ENCODE data around the gene PAF1. TPM values are rescaled to one million over a fixed set of nuclear protein-coding genes. Genes with fewer than 3 reads are reported as not detected.

Gene PAF1
- total and polyA plus RNA-seq, 2 of the 13 experiments (the other 11 are each of a cell fraction or from before 2014, with no cell fraction given), result 30.2 to 31.1 TPM

DNA sequence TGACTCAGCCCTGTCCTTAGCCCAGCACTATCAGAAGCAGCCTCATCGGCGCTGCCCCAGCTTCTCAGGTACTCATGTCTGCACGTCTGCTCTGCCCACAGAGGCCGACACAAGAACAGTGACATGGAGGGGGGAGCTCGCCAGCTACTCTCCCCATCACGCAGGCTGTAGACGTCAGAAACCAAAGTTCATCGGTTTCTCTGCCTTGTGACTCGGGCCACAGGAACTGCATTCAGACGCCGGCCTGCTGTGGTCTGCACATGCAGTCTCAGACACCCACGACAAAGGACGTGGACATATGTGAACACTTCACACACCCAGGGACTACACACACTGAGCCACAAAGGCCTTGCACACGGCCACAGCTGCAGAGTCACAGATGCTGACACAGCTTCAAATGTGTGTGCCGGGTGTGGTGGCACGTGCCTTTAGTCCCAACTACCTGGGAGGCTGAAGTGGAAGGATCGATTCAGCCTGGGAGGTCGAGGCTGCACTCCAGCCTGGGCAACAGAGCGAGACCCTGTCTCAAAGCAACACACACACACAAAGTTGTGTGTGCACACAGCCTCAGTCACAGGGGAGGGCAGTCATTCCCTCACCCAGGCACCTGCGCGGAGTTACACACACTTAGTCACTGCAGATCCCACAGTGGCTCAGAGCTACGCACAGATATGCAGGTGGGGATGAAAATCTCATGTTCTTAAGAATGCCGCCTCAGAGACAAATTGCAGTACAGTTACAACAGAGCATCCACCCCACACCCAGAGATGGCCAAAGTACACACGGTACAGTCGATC lies 10.8 kb upstream of the PAF1 start (continued):
- TF ChIP-seq, protein P1, sequence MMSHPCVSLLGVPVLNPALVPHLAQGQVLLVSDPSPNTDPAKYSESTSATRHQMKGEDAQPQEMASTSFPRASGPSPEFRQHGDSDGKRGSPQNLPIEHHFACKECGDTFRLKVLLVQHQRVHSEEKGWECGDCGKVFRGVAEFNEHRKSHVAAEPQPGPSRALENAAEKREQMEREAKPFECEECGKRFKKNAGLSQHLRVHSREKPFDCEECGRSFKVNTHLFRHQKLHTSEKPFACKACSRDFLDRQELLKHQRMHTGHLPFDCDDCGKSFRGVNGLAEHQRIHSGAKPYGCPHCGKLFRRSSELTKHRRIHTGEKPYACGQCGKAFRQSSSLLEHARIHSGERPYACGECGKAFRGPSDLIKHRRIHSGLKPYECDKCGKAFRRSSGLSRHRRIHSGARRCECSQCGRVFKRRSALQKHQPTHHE (CRISPR knock-in tag; IDR thresholded peaks at IDR 0.05; ENCODE audit: borderline replicate concordance), result peak; percentile 38; the same call in 1 of the 2 replicates
- TF ChIP-seq, protein P2, sequence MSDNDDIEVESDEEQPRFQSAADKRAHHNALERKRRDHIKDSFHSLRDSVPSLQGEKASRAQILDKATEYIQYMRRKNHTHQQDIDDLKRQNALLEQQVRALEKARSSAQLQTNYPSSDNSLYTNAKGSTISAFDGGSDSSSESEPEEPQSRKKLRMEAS (IDR thresholded peaks at IDR 0.05), result peak; percentile 94
- TF ChIP-seq RXRA (CRISPR knock-in tag; IDR thresholded peaks at IDR 0.05) (peak; percentile 75; the same call in 1 of the 2 replicates), XRCC5 (optimal IDR thresholded peaks at IDR 0.05; ENCODE audit: low read length) (peak; percentile 13), SETDB1 (CRISPR knock-in tag; IDR thresholded peaks at IDR 0.05; ENCODE audit: borderline replicate concordance) (no peak), IKZF1 (IDR thresholded peaks at IDR 0.05) (no peak), ZNF564 (CRISPR knock-in tag; IDR thresholded peaks at IDR 0.05) (no peak; the same call in 1 of the 2 replicates), ZNF296 (CRISPR knock-in tag; conservative IDR thresholded peaks at IDR 0.05) (no peak), ZNF549 (CRISPR knock-in tag; IDR thresholded peaks at IDR 0.05) (no peak), ISX (CRISPR knock-in tag; conservative IDR thresholded peaks at IDR 0.05) (no peak), ZNF30 (CRISPR knock-in tag; IDR thresholded peaks at IDR 0.05) (peak; percentile 59; the same call in 1 of the 2 replicates), NFIB (CRISPR knock-in tag; IDR thresholded peaks at IDR 0.05; ENCODE audit: borderline replicate concordance) (no peak), ZNF124 (CRISPR knock-in tag; IDR thresholded peaks at IDR 0.05) (peak; percentile 73; the same call in 1 of the 2 replicates), TARDBP (CRISPR knock-in tag; IDR thresholded peaks at IDR 0.05) (peak; percentile 97)
- TF ChIP-seq, protein P3, sequence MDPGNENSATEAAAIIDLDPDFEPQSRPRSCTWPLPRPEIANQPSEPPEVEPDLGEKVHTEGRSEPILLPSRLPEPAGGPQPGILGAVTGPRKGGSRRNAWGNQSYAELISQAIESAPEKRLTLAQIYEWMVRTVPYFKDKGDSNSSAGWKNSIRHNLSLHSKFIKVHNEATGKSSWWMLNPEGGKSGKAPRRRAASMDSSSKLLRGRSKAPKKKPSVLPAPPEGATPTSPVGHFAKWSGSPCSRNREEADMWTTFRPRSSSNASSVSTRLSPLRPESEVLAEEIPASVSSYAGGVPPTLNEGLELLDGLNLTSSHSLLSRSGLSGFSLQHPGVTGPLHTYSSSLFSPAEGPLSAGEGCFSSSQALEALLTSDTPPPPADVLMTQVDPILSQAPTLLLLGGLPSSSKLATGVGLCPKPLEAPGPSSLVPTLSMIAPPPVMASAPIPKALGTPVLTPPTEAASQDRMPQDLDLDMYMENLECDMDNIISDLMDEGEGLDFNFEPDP (CRISPR knock-in tag; conservative IDR thresholded peaks at IDR 0.05), result 0 out of 2 replicates have a peak, but pooled peaks have one; percentile 74
- TF ChIP-seq, protein P4, sequence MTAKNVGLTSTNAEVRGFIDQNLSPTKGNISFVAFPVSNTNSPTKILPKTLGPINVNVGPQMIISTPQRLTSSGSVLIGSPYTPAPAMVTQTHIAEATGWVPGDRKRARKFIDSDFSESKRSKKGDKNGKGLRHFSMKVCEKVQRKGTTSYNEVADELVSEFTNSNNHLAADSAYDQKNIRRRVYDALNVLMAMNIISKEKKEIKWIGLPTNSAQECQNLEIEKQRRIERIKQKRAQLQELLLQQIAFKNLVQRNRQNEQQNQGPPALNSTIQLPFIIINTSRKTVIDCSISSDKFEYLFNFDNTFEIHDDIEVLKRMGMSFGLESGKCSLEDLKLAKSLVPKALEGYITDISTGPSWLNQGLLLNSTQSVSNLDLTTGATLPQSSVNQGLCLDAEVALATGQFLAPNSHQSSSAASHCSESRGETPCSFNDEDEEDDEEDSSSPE (CRISPR knock-in tag; IDR thresholded peaks at IDR 0.05), result peak; percentile 47; the same call in 1 of the 2 replicates
- TF ChIP-seq, protein P5, sequence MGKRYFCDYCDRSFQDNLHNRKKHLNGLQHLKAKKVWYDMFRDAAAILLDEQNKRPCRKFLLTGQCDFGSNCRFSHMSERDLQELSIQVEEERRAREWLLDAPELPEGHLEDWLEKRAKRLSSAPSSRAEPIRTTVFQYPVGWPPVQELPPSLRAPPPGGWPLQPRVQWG (CRISPR knock-in tag; IDR thresholded peaks at IDR 0.05; ENCODE audit: borderline replicate concordance, low read depth), result no peak
- TF ChIP-seq, protein P6, sequence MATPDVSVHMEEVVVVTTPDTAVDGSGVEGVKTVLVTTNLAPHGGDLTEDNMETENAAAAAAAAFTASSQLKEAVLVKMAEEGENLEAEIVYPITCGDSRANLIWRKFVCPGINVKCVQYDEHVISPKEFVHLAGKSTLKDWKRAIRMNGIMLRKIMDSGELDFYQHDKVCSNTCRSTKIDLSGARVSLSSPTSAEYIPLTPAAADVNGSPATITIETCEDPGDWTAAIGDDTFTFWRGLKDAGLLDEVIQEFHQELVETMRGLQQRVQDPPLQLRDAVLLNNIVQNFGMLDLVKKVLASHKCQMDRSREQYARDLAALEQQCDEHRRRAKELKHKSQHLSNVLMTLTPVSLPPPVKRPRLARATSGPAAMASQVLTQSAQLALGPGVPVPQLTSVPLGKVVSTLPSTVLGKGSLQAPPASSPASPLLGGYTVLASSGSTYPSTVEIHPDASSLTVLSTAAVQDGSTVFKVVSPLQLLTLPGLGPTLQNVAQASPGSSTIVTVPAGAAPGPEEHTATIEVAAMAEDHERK (CRISPR knock-in tag; IDR thresholded peaks at IDR 0.05; ENCODE audit: low read depth), result peak; percentile 69; the same call in 1 of the 2 replicates
- TF ChIP-seq, protein P7, sequence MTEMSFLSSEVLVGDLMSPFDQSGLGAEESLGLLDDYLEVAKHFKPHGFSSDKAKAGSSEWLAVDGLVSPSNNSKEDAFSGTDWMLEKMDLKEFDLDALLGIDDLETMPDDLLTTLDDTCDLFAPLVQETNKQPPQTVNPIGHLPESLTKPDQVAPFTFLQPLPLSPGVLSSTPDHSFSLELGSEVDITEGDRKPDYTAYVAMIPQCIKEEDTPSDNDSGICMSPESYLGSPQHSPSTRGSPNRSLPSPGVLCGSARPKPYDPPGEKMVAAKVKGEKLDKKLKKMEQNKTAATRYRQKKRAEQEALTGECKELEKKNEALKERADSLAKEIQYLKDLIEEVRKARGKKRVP (CRISPR knock-in tag; IDR thresholded peaks at IDR 0.05), result peak in 1 of 2 experiments; percentile 51; a peak in 1 of 4 replicates
- TF ChIP-seq, protein P8, sequence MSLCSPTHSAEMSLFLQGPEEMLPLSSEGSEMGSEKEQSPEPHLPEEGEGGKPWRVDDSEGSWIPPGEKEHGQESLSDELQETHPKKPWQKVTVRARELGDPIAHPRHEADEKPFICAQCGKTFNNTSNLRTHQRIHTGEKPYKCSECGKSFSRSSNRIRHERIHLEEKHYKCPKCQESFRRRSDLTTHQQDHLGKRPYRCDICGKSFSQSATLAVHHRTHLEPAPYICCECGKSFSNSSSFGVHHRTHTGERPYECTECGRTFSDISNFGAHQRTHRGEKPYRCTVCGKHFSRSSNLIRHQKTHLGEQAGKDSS (CRISPR knock-in tag; IDR thresholded peaks at IDR 0.05; ENCODE audit: borderline replicate concordance, low read depth), result peak; percentile 56; the same call in 1 of the 2 replicates

Measured in HepG2 (cell line).